Panc1 (cell line): Measurements from ENCODE around the gene RENBP.

Source experiments
- CTCF ChIP-seq: fragments of 450-650 bp; IDR thresholded peaks from 2 replicates; pipeline ENCODE4 v1.5.1; 2017; ENCODE audit warnings: mild to moderate bottlenecking
- POLR2AphosphoS5 ChIP-seq: IDR thresholded peaks from 2 replicates; pipeline ENCODE4 v1.6.1; 2012; ENCODE audit warnings: mild to moderate bottlenecking, low read depth, low read length, moderate library complexity
- REST ChIP-seq, 2 experiments: IDR thresholded peaks; 2 replicates each; pipeline ENCODE4 v1.6.1; 2011 to 2012; ENCODE audit warnings: low read depth in 2 of 2, control low read depth in 1 of 2, low read length in 1 of 2, mild to moderate bottlenecking in 1 of 2, moderate library complexity in 1 of 2; ENCODE audit not compliant: insufficient read depth in 1 of 2
- SIN3A ChIP-seq: IDR thresholded peaks from 2 replicates; pipeline ENCODE4 v1.6.1; 2012; ENCODE audit warnings: low read depth, mild to moderate bottlenecking, low read length, moderate library complexity, borderline replicate concordance; ENCODE audit not compliant: insufficient read depth
- TCF7L2 ChIP-seq: IDR thresholded peaks from 2 replicates; pipeline ENCODE4 v1.6.1; 2011; ENCODE audit warnings: mild to moderate bottlenecking, low read depth, low read length, inconsistent platforms

GRCh38 chrX:153906126-153906917 lies 38.1 kb downstream of the RENBP start:
- TF ChIP-seq REST (IDR thresholded peaks at IDR 0.05; ENCODE audit: insufficient read depth in 1 of 2, low read depth in 2 of 2, low read length in 1 of 2) (no peak), POLR2AphosphoS5 (no peak; the same call in 1 of the 2 replicates), CTCF (no peak), SIN3A (no peak), TCF7L2 (no peak)
